GM12864 (cell line): Measurements from ENCODE around the gene PRRC2C.

Experiments used
- DNase-seq: peaks from one replicate; pipeline ENCODE4 v3.0.0-alpha.2; 2011; ENCODE audit warnings: low read depth
- H3K4me3 ChIP-seq: 2 replicates; pipeline ENCODE4 v1.5.1; 2011; ENCODE audit warnings: mild to moderate bottlenecking, low read depth, low read length, control low read depth
- TF ChIP-seq, protein P1 (sequence below): IDR thresholded peaks from 2 replicates; pipeline ENCODE4 v1.5.1; 2011; ENCODE audit warnings: low read depth, mild to moderate bottlenecking, moderate library complexity, low read length, control low read depth, inconsistent platforms; ENCODE audit errors: missing control alignments

The PRRC2C gene

DNA sequence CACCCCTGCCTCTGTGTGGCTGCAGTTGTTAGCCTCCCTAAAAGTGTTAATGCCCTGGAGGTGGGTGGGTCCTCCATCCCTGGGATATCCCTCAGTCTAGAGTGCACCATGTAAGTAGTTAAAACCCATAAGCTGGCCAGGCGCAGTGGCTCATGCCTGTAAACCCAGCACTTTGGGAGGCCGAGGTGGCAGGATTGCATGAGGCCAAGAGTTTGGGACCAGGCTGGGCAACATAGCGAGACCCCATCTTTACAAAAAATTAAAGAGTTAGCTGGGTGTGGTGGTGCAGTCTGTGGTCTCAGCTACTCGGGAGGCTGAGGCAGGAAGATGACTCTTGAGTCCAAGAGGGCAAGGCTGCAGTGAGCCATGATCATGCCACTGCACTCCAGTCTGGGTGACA is 156.9 kb downstream of the PRRC2C start:
- TF ChIP-seq, protein P1, sequence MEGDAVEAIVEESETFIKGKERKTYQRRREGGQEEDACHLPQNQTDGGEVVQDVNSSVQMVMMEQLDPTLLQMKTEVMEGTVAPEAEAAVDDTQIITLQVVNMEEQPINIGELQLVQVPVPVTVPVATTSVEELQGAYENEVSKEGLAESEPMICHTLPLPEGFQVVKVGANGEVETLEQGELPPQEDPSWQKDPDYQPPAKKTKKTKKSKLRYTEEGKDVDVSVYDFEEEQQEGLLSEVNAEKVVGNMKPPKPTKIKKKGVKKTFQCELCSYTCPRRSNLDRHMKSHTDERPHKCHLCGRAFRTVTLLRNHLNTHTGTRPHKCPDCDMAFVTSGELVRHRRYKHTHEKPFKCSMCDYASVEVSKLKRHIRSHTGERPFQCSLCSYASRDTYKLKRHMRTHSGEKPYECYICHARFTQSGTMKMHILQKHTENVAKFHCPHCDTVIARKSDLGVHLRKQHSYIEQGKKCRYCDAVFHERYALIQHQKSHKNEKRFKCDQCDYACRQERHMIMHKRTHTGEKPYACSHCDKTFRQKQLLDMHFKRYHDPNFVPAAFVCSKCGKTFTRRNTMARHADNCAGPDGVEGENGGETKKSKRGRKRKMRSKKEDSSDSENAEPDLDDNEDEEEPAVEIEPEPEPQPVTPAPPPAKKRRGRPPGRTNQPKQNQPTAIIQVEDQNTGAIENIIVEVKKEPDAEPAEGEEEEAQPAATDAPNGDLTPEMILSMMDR: no peak
- DNase-seq: no peak
- no peak overlapping the region for H3K4me3 ChIP-seq
